Ishikawa (cell line): Measurements from ENCODE around the gene AGAP1.

ENCODE experiments used
- CEBPB ChIP-seq: IDR thresholded peaks from 2 replicates; pipeline ENCODE4 v1.6.1; 2012
- EGR1 ChIP-seq: IDR thresholded peaks from 2 replicates; pipeline ENCODE4 v1.6.1; 2012
- MAX ChIP-seq: IDR thresholded peaks from 2 replicates; pipeline ENCODE4 v1.6.1; 2012
- NFIC ChIP-seq: IDR thresholded peaks from 2 replicates; pipeline ENCODE4 v1.6.1; 2012
- REST ChIP-seq: IDR thresholded peaks from 2 replicates; pipeline ENCODE4 v1.6.1; 2012; ENCODE audit warnings: low read depth, mild to moderate bottlenecking
- TAF1 ChIP-seq: IDR thresholded peaks from 2 replicates; pipeline ENCODE4 v1.6.1; 2012; ENCODE audit warnings: low read depth, mild to moderate bottlenecking
- USF1 ChIP-seq: IDR thresholded peaks from 2 replicates; pipeline ENCODE4 v1.6.1; 2012

- TF ChIP-seq MAX = no peak
- no peak for TF ChIP-seq EGR1
- no peak for TF ChIP-seq REST
- no peak for TF ChIP-seq NFIC
- TF ChIP-seq CEBPB = no peak
- no peak for TF ChIP-seq USF1
- TF ChIP-seq TAF1 = no peak
Measured at GRCh38 chr2:235500110-235500760, 6.4 kb downstream of the AGAP1 start.
